ENCODE results near the gene IL13.

IL13 gene

GRCh38 chr5:132673488-132673887 lies 15.5 kb downstream of the IL13 start:
- DNase-seq: no peak

DNA sequence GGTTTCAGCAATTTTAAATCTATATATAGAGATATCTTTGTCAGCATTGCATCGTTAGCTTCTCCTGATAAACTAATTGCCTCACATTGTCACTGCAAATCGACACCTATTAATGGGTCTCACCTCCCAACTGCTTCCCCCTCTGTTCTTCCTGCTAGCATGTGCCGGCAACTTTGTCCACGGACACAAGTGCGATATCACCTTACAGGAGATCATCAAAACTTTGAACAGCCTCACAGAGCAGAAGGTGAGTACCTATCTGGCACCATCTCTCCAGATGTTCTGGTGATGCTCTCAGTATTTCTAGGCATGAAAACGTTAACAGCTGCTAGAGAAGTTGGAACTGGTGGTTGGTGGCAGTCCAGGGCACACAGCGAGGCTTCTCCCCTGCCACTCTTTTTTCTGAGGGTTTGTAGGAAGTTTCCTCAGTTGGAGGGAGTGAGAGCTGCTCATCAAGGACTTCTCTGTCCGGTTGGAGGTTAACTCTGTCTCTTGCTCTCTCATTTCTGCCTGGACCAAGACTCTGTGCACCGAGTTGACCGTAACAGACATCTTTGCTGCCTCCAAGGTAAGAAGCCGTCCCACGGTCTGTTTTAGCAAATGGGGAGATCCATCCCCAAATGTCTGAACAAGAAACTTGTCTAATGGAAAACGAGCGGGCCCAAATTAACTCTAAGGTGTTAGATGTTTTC lies 16.1 kb downstream of the IL13 start, which contains the start of gene IL4:
Gene IL4 (plus strand): TSS at position 51 of the 692 bp plus-strand sequence. CDS start 62 bp downstream, at position 113.
- no peak for DNase-seq

DNA sequence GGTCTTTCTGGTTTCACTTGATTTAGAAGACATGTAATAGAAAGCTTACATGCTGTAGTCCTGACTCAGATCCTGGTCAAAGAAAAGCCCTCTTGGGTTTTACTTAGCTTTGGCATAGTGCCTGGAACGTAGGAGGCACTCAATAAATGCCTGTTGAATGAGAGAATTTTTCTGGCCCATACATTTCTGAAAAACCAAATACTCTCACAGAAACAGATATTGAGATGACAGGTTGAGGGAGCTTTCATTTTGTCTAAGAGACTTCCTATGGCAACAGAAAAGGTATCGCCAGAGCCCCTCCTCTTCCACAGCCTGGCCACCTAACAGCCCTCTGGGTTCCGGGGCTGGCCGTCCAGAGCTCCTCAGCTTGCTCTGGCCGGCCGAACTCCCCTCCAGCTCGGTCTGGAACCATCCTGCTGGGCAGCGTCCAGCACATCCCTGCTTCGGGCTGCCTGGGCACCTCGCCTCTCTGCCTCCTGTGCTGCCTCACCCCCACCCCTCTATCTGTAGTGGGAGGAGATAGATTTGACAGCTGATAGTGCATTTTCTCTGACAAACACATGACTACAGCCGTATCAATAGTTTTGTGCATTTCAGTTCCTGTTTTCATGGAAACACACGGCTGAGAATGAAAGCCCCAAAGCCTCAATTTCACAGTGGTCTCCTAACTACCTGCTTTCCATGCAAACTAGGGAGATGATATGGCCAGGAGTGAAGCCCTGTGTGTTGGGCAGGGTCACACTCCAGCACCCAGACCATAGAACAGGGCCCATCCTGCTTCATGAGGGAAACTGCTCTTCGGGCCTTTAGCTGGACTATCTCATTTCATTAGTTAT lies 16.9 kb downstream of the IL13 start:
- peak in 1 of 2 experiments; percentile 29 for DNase-seq

DNA sequence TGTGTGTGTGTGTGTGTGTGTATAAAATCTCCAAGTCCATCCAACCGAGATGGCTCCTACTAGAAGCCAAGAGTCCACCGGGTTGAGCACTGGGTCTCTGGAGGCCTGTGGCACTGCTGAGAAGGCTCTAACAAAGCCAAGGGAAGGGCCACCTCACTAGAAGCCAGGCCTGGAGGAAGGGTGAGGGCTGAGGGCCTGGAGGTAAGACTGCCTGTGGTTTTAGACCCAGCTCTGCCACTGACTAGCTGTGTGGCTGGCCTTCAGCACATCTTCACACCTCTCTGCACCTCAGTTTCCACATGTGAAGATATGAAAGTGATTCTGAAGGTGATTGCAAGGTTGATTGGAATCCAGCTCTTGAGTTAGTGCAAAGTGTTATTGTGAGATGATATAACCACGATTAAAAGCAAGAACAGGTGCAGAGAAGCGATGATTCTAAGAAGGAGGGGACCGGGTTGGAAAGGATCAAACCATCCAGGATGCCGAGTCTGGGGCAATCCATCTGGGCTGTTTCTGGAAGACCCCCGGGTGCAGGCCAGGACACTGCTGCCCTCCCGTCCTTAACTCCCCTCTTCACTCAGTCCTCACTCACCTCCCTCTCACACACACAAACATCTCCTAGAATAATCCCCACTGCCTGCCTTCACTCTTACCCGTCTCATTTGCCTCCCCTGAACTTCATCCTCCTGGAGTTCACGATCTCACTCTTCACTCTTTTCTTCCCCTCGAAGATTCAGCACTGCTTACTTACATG lies 18.1 kb downstream of the IL13 start:
- no peak for DNase-seq

DNA sequence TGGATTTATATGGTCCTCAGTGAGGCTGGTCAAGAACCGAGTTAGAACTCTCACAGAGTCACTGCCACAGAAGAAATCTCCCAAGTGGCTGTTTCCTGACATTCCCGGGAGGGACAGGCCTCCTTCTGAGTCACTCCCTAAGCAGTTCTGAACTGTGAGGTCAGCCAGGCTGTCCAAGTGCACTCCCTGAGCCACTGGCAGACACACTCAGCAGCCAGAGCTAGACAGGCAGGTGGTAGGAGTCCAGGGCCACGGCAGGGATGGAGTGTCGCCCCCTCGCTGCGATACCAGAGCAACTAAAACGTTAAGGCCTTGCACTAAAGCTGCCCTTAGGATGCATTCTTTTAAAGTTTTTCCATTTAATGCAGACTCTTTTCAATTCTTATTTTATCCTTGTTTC lies 19.2 kb downstream of the IL13 start:
- DNase-seq: no peak

GRCh38 chr5:132677682-132678400 lies 19.9 kb downstream of the IL13 start:
- no peak for DNase-seq

DNA sequence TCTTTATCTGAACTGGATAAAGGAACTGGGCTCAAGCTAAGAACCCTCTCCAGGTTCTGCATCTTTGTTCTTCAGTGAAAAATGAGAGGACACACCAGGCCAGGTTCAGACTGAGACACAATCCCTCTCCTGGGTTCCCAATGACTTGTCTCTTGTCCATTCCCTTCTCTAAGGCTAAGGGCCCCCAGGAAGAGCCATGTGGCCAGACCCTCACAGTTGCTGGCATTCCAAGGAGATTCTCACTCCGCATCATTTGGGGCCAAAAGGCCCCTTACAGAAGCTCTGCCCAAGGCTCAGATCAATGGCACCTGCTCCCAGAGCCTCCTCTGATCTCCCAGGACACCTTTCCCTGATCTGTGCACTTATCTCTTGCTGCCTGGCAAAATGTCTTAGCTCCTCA lies 20.8 kb downstream of the IL13 start:
- DNase-seq: no peak

DNA sequence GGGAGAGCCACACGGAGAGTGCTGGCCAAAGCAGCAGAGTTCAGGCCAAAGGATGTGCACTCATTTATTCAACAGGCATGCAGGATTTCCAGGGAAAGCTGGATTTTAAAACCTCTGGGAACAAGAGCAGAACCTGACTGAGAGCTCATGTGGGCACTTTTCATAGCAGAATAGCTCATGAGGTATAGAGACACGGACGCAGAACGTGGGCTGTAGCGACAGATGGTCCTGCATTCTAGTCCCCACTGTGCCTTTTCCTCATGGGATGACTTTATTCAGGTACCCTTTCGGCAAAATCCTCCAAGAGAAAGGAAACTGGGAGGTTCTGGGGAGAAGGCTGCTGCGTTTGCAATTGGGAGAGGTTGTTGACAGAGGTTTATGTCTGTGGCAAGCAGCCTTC lies 21.2 kb downstream of the IL13 start:
- no peak for DNase-seq

- no peak for DNase-seq
These were observed 21.9 kb downstream of the IL13 start for GRCh38 chr5:132679717-132680380.

GRCh38 chr5:132680780-132681475 lies 23.0 kb downstream of the IL13 start:
- no peak for DNase-seq

GRCh38 chr5:132681476-132681831 lies 23.5 kb downstream of the IL13 start:
- DNase-seq: no peak

GRCh38 chr5:132681983-132682382 lies 24.0 kb downstream of the IL13 start:
- DNase-seq: no peak

DNA sequence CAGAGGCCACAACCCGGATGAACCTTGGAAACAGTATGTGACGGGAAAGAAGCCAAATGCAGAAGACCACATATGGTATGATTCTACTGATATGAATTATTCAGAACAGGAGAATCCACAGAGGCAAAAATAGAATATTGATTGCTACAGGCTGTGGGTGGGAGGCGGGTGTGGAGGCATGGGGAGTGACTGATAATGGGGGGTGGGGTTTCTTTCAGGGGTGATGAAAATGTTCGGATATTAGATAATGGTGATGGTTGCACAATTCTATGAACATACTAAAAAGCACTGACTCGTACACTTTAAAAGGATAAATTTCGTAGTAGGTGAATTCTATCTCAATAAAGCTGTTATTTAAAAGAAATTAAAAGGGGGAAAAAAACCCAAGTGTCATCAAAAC lies 26.5 kb downstream of the IL13 start:
- no peak for DNase-seq

- no peak for DNase-seq
These were observed 27.1 kb downstream of the IL13 start for GRCh38 chr5:132684922-132685720.

GRCh38 chr5:132686193-132686592 lies 28.2 kb downstream of the IL13 start:
- no peak for DNase-seq

GRCh38 chr5:132687995-132688394 lies 30.0 kb downstream of the IL13 start:
- peak; percentile 23 to 36 for DNase-seq

DNA sequence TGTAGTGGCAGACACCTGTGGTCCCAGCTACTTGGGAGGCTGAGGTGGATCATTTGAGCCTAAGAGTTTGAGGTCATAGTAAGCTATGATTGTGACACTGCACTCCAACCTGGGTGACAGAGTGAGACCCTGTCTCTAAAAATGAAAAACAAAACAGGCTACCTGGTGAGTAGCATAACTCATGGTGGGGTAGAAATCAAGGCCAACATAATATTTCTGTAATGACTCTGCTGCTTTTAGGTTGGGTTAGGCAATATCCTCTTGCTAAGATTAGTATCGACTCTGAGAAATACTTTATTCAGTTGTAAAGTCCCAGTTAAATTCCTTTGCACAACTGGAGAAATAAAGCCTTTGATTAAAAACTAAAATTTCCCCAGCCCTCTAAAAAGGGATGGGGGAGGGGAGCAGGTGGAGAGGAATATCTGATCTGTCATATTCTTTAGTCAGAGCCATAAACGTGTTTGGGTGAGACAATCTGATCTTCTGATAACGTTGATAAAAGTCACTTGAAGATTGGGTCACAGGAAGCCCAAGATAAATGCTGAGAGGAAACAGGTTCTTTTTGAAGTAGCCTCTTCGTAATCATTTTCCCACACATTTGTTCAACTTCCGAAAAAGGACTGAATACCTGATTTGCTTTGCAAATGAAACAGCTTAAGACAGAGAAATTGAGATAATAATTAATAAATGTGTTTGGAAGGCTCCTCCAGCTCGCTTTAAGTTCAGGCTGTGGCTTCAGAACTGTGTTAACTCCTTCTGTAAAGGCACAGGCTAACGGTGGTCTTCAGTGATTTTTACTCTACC lies 30.8 kb downstream of the IL13 start:
- peak in 1 of 2 experiments; percentile 38 for DNase-seq

DNA sequence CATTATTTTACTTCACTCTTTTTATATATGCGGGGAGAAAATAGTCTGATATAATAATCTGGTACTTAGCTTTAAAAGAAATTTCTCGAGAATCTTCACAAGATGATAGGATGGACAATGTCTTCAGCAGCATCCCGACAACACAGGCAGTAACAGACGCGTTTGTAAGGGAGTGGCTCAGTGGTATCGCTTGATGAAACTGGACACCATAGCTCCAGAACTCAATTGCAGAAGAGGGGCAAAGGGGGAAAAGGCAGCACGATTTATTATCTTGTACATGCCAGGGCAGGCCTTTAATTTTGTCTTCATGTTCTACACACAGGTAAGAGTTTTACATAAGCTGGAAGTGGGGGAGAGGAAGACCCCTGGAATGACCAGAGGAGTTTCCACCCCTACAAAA lies 31.5 kb downstream of the IL13 start:
- no peak for DNase-seq

DNA sequence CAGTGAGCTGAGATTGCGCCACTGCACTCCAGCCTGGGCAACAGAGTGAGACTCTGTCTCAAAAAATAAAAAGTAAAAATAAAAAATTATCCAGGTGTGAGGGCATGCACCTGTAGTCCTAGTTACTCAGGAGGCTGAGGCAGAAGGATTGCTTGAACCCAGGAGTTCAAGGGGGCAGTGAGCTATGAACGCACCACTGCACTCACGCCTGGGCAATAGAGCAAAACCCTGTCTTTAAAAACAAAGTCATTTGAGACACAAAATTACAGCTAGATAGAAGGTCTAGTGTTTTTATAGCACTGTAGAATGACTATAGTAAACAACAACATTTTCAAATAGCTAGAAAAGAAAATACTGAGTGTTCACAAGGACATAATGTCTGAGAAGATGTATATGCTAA lies 32.2 kb downstream of the IL13 start:
- no peak for DNase-seq
